OCI-LY7 (cell line): ENCODE data around the gene CCDC146. TPM values are rescaled to one million over a fixed set of nuclear protein-coding genes. Genes with fewer than 3 reads are reported as not detected.

ENCODE experiments used
- BruUV-seq: library from RNA; stranded (reverse); fragments of 400-500 nt; replicated peaks from 2 replicates; lab custom pipeline; 2021; lab: Mats Ljungman, UMichigan
- CTCF ChIA-PET: fragments of 300-600 bp; sonication (Branson Sonifier 250); formaldehyde crosslinking; loops from one replicate; lab custom pipeline; 2022; ENCODE audit warnings: antibody characterized with exemption; ENCODE audit not compliant: unreplicated experiment; lab: Charles Lee
- POLR2A ChIA-PET: fragments of 300-600 bp; sonication (Branson Sonifier 250); formaldehyde crosslinking; loops from one replicate; lab custom pipeline; 2022; ENCODE audit warnings: antibody characterized with exemption; lab: Charles Lee
- DNase-seq: peaks from one replicate; pipeline ENCODE4 v3.0.0-alpha.2; 2015; ENCODE audit warnings: low spot score
- H2AFZ ChIP-seq: fragments of 200-600 bp; sonication (generic), shearing (Covaris generic); 2 replicates; pipeline ENCODE4 v1.6.1; 2014; ENCODE audit warnings: mild to moderate bottlenecking, antibody characterized with exemption, low read length, moderate library complexity
- H3K27ac ChIP-seq: fragments of 200-600 bp; sonication (generic); 2 replicates; pipeline ENCODE4 v1.5.1; 2014; ENCODE audit warnings: mixed run types, low read depth, mild to moderate bottlenecking, moderate library complexity, low read length, inconsistent platforms; ENCODE audit not compliant: poor library complexity, severe bottlenecking
- H3K36me3 ChIP-seq: fragments of 200-600 bp; sonication (generic); 2 replicates; pipeline ENCODE4 v1.6.1; 2014; ENCODE audit warnings: mild to moderate bottlenecking, antibody characterized with exemption, low read length, moderate library complexity, mixed read lengths; ENCODE audit not compliant: insufficient read depth
- H3K4me1 ChIP-seq: fragments of 200-600 bp; sonication (generic); 2 replicates; pipeline ENCODE4 v1.5.1; 2014; ENCODE audit warnings: mild to moderate bottlenecking, low read length; ENCODE audit not compliant: insufficient read depth, poor library complexity, severe bottlenecking
- H3K4me2 ChIP-seq: fragments of 200-600 bp; sonication (generic); 2 replicates; pipeline ENCODE4 v1.6.1; 2014; ENCODE audit warnings: mild to moderate bottlenecking, low read length
- H3K4me3 ChIP-seq: fragments of 200-600 bp; sonication (generic); 2 replicates; pipeline ENCODE4 v1.5.1; 2014; ENCODE audit warnings: mild to moderate bottlenecking, low read depth, low read length; ENCODE audit not compliant: poor library complexity, severe bottlenecking
- H3K79me2 ChIP-seq: fragments of 200-600 bp; sonication (generic); 2 replicates; pipeline ENCODE4 v1.6.1; 2016; ENCODE audit warnings: low read depth, mild to moderate bottlenecking, low read length, moderate library complexity, mixed read lengths; ENCODE audit not compliant: insufficient read depth
- H3K9me2 ChIP-seq: fragments of 200-600 bp; sonication (generic); 2 replicates; pipeline ENCODE4 v1.6.1; 2016; ENCODE audit warnings: mild to moderate bottlenecking, low read length, mixed read lengths; ENCODE audit not compliant: insufficient read depth
- H3K9me3 ChIP-seq: fragments of 200-600 bp; sonication (generic); 2 replicates; pipeline ENCODE4 v1.6.1; 2014; ENCODE audit warnings: mild to moderate bottlenecking, mixed run types, low read length, mixed read lengths
- H4K20me1 ChIP-seq: fragments of 200-600 bp; sonication (generic); 2 replicates; pipeline ENCODE4 v1.6.1; 2014; ENCODE audit warnings: mild to moderate bottlenecking, antibody characterized with exemption, low read length, moderate library complexity, mixed read lengths; ENCODE audit not compliant: insufficient read depth
- EZH2phosphoT487 ChIP-seq: fragments of 200-600 bp; sonication (generic); IDR thresholded peaks from 2 replicates; pipeline ENCODE4 v1.6.1; 2018; ENCODE audit warnings: low read depth, borderline replicate concordance, mild to moderate bottlenecking, mixed run types, antibody characterized with exemption, low read length, moderate library complexity, mixed read lengths
- intact Hi-C: fragments of 100-400 bp; cut with micrococcal nuclease; formaldehyde crosslinking; loops from one replicate; pipeline ENCODE4 v1.10.0; 2022; ENCODE audit not compliant: unreplicated experiment
- total RNA-seq, 2 experiments: library from RNA; depleted of rRNA in 1 of 2; stranded (reverse); fragments of >200 nt in 1 of 2; shearing (Covaris generic) in 1 of 2; gene quantifications; 2 replicates each; pipeline ENCODE4 v1.2.3, GENCODE V29; 2014 to 2022
- TF ChIP-seq, protein P1 (sequence below): fragments of 200-600 bp; sonication (generic); conservative IDR thresholded peaks from 2 replicates; pipeline ENCODE4 v1.5.1; 2014; ENCODE audit warnings: mild to moderate bottlenecking, antibody characterized with exemption, low read length, moderate library complexity, mixed read lengths

The CCDC146 gene
- total RNA-seq, 2 experiments from 2014 or later, result 3.0 to 3.2 TPM

DNA sequence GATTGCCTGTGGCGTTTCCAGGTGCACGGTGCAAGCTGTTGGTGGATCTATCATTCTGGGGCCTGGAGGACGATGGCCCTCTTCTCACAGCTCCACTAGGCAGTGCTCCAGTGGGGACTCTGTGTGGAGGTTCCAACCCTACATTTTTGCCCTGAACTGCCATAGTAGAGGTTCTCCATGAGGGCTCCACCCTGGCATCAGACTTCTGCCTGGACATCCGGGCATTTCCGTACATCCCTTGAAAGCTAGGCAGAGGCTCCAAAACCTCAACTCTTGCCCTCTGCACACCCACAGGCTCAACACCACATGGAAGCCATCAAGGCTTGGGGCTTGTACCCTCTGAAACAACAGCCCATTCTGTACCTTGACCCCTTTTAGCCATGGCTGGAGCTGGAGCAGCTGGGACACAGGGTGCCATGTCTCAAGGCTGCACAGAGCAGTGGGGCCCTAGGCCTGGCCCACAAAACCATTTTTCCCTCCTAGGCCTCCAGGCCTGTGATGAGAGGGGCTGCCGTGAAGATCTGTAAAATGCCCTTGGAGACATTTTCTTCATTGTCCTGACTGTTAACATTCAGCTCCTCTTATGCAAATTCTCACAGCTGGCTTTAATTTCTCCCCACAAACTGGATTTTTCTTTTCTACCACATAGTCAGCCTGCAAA, 87.2 kb downstream of the CCDC146 start:
- no peak overlapping the region for H3K27ac ChIP-seq
- no peak overlapping the region for H3K4me3 ChIP-seq
- peaks cover 21% of the 10 kb centered on the region for H3K9me3 ChIP-seq
- H3K36me3 ChIP-seq, result no peaks in the 10 kb centered on the region; the same call in 1 of the 2 replicates
- H2AFZ ChIP-seq, result no peak overlapping the region
- peak; percentile 32 for DNase-seq
- POLR2A ChIA-PET, result interaction anchor here (0.6 to 0.7 kb wide), 3 partner anchors 11 to 67 kb away, joined by 3 read pairs; no protein-coding TSS in a partner anchor
- no peaks in the 10 kb centered on the region for H3K79me2 ChIP-seq
- peaks cover 5% of the 10 kb centered on the region for H3K4me1 ChIP-seq
- BruUV-seq, result no TSS peak
- H3K4me2 ChIP-seq, result no peak overlapping the region
- CTCF ChIA-PET, result no interaction called here
- no peaks in the 10 kb centered on the region for H3K9me2 ChIP-seq
- intact Hi-C loops, result no loop called here
- no peaks in the 10 kb centered on the region for H4K20me1 ChIP-seq
- no peak for TF ChIP-seq EZH2phosphoT487
- TF ChIP-seq, protein P1, sequence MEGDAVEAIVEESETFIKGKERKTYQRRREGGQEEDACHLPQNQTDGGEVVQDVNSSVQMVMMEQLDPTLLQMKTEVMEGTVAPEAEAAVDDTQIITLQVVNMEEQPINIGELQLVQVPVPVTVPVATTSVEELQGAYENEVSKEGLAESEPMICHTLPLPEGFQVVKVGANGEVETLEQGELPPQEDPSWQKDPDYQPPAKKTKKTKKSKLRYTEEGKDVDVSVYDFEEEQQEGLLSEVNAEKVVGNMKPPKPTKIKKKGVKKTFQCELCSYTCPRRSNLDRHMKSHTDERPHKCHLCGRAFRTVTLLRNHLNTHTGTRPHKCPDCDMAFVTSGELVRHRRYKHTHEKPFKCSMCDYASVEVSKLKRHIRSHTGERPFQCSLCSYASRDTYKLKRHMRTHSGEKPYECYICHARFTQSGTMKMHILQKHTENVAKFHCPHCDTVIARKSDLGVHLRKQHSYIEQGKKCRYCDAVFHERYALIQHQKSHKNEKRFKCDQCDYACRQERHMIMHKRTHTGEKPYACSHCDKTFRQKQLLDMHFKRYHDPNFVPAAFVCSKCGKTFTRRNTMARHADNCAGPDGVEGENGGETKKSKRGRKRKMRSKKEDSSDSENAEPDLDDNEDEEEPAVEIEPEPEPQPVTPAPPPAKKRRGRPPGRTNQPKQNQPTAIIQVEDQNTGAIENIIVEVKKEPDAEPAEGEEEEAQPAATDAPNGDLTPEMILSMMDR, result no peak

DNA sequence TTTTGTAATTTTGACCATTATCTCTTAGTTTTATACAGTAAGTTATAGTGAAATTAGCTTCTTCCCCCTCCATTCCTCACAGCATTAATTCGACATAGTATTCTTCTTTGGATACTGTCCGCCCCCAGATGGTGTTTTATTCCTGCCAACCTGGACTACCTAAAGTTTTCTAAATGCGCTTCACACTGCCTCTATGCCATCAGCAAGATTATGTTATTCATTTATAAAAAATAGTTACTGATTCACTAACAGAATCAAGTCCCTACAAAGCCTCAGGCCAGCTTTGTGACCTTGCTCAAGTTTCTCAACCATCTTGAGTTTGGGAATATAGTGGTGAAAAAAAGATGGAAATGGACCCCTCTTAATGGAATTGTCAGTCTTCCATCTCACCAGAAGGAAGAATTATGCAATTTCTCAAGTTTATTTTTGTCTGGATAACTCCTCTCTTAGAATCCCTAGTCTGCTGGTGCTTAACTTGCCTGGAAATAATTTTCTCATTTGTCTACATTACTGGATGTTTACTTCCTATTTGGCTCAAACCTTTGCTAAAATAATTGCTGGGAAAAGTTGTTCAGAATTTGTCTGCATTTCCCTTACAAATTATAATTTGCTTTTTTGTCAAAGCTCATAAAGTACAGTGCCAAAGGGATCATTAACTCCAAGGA, 93.9 kb downstream of the CCDC146 start:
- BruUV-seq, result no TSS peak
- no peaks in the 10 kb centered on the region for H3K9me2 ChIP-seq
- H3K4me3 ChIP-seq, result no peak overlapping the region
- intact Hi-C loops, result no loop called here
- no peak for DNase-seq
- no peak overlapping the region for H2AFZ ChIP-seq
- no peak overlapping the region for H3K27ac ChIP-seq
- H4K20me1 ChIP-seq, result no peaks in the 10 kb centered on the region
- ChIA-PET POLR2A (interaction anchor here (0.6 to 1.6 kb wide), 2 partner anchors 10 to 141 kb away, joined by 3 to 4 read pairs; no protein-coding TSS in a partner anchor), CTCF (no interaction called here)
- H3K4me2 ChIP-seq, result no peak overlapping the region
- no peak for TF ChIP-seq EZH2phosphoT487
- TF ChIP-seq, protein P1, result no peak
- H3K9me3 ChIP-seq, result no peaks in the 10 kb centered on the region
- no peaks in the 10 kb centered on the region for H3K36me3 ChIP-seq
- no peaks in the 10 kb centered on the region for H3K4me1 ChIP-seq
- no peaks in the 10 kb centered on the region for H3K79me2 ChIP-seq
